Ramos (cell line): ENCODE measurements around the gene TBL1XR1.

Experiments used
- in situ Hi-C: fragments of 300-500 bp; cut with MboI; formaldehyde crosslinking; loops from one replicate; pipeline ENCODE4 v1.14.3; 2022; ENCODE audit warnings: low sequenced_read_pairs; ENCODE audit not compliant: unreplicated experiment

The TBL1XR1 gene

GRCh38 chr3:177080122-177080521 lies 117.2 kb downstream of the TBL1XR1 start:
- in situ Hi-C loops, result no loop called here

GRCh38 chr3:177079684-177080083 lies 117.6 kb downstream of the TBL1XR1 start:
- in situ Hi-C loops, result no loop called here

GRCh38 chr3:177071496-177072156 lies 125.7 kb downstream of the TBL1XR1 start:
- in situ Hi-C loops, result loop anchor here (25.0 kb wide), 1 partner anchor 291 kb away; no protein-coding TSS in a partner anchor

- in situ Hi-C loops, result loop anchor here (25.0 kb wide), 1 partner anchor 293 kb away; no protein-coding TSS in a partner anchor
Observed at GRCh38 chr3:177069514-177070329, 127.6 kb downstream of the TBL1XR1 start.

GRCh38 chr3:177068967-177069366 lies 128.3 kb downstream of the TBL1XR1 start:
- in situ Hi-C loops, result loop anchor here (25.0 kb wide), 1 partner anchor 293 kb away; no protein-coding TSS in a partner anchor

- in situ Hi-C loops, result loop anchor here (25.0 kb wide), 1 partner anchor 296 kb away; no protein-coding TSS in a partner anchor
Observed at GRCh38 chr3:177066068-177066467, 131.2 kb downstream of the TBL1XR1 start.

GRCh38 chr3:177065285-177066033 lies 131.8 kb downstream of the TBL1XR1 start:
- in situ Hi-C loops, result loop anchor here (25.0 kb wide), 1 partner anchor 297 kb away; no protein-coding TSS in a partner anchor

- in situ Hi-C loops, result loop anchor here (25.0 kb wide), 1 partner anchor 300 kb away; no protein-coding TSS in a partner anchor
Observed at GRCh38 chr3:177062052-177062732, 135.1 kb downstream of the TBL1XR1 start.

- in situ Hi-C loops, result loop anchor here (25.0 kb wide), 1 partner anchor 301 kb away; no protein-coding TSS in a partner anchor
Observed at GRCh38 chr3:177061369-177061768, 135.9 kb downstream of the TBL1XR1 start.

GRCh38 chr3:177060492-177060891 lies 136.8 kb downstream of the TBL1XR1 start:
- in situ Hi-C loops, result loop anchor here (25.0 kb wide), 1 partner anchor 302 kb away; no protein-coding TSS in a partner anchor

GRCh38 chr3:177058648-177059047 lies 138.6 kb downstream of the TBL1XR1 start:
- in situ Hi-C loops, result loop anchor here (10.0 to 25.0 kb wide), 2 partner anchors 126 to 304 kb away; no protein-coding TSS in a partner anchor

GRCh38 chr3:177057768-177058167 lies 139.5 kb downstream of the TBL1XR1 start:
- in situ Hi-C loops, result loop anchor here (10.0 to 25.0 kb wide), 2 partner anchors 127 to 305 kb away; no protein-coding TSS in a partner anchor

GRCh38 chr3:177056927-177057326 lies 140.4 kb downstream of the TBL1XR1 start:
- in situ Hi-C loops, result loop anchor here (10.0 to 25.0 kb wide), 2 partner anchors 128 to 305 kb away; no protein-coding TSS in a partner anchor

GRCh38 chr3:177055605-177056571 lies 141.4 kb downstream of the TBL1XR1 start:
- in situ Hi-C loops, result loop anchor here (10.0 to 25.0 kb wide), 2 partner anchors 129 to 306 kb away; no protein-coding TSS in a partner anchor

GRCh38 chr3:177053107-177053506 lies 144.2 kb downstream of the TBL1XR1 start:
- in situ Hi-C loops, result loop anchor here (10.0 to 25.0 kb wide), 2 partner anchors 132 to 309 kb away; no protein-coding TSS in a partner anchor

- in situ Hi-C loops, result loop anchor here (10.0 to 25.0 kb wide), 2 partner anchors 133 to 311 kb away; no protein-coding TSS in a partner anchor
Observed at GRCh38 chr3:177051411-177051810, 145.9 kb downstream of the TBL1XR1 start.

- in situ Hi-C loops, result loop anchor here (10.0 to 25.0 kb wide), 2 partner anchors 134 to 312 kb away; no protein-coding TSS in a partner anchor
Observed at GRCh38 chr3:177050501-177051237, 146.6 kb downstream of the TBL1XR1 start.
